GM08714 (cell line): Measurements from ENCODE around the gene MIER2.
"Not testable (repeated sequence)": the region's sequence is repeated elsewhere in the genome, so short reads cannot be mapped to it uniquely, and the experiment has no call there.

Experiments used
- H3K4me3 ChIP-seq: fragments of 200-500 bp; sonication (Bioruptor generic); 2 replicates; pipeline ENCODE4 v1.5.1; 2014; ENCODE audit warnings: mild to moderate bottlenecking, low read length, inconsistent platforms
- ZNF274 ChIP-seq: IDR thresholded peaks from 2 replicates; pipeline ENCODE4 v1.6.1; 2012; ENCODE audit warnings: mild to moderate bottlenecking, low read depth, low read length

MIER2 gene

DNA sequence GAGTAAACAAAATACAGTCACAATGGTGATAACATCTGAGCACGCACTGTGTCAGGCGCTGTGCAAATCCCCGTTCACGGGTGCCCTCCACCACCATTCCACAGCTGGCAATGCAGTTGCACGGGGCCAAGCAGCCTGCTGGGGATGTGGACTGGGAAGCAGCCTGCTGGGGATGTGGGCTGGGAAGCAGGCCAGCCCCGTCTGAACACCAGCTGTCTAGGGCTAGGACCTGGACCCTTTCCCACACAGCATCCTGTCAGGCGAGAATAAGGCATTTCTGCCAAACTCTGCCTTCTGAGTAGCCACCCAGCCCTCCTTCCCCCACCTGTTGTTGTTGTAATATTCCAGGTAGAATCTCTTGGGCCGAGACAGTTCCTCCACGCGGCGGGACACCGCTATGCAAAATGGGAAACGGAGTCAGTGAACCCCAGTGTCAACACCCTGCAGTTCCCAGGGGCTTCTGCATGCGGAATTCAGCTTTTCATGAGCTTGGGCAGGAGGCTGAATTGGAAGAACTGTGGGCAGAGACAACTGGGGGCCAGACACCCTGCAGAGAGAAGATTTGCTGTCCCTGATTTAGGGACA lies 27.8 kb upstream of the MIER2 start:
- no peak for TF ChIP-seq ZNF274
- H3K4me3 ChIP-seq, result no peak overlapping the region

DNA sequence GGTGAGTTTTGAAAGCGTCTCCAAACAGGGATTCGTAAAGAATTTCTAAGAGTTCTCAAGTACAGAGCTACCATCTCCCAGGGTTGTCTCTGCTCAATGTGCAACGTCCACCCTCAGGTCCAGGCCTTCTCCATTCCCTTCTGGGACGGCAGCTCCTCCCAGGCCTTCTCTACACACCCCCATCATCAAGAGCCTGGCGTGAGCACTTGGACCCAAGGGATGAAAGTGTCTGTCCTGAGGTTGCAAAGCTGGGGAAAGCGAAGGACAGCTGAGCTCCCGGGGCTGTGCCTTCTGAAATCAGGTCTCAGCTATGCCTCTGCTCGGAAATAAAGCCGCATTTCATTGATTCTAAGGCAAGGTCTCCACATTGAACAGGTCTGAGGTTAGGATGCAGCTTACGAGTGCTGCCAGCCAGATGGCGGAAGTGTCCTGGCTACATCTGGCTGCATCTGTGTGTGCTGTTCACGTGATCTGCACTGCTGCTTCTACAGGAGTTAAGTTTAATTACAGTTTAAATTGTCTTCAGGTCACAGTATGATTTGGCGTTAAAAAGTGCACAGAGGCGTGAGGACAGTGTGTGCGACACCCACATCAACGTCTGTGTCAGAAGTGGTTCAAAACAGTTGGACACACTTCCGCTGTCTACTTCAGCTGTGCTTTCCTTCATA lies 27.0 kb upstream of the MIER2 start:
- no peak overlapping the region for H3K4me3 ChIP-seq
- no peak for TF ChIP-seq ZNF274

DNA sequence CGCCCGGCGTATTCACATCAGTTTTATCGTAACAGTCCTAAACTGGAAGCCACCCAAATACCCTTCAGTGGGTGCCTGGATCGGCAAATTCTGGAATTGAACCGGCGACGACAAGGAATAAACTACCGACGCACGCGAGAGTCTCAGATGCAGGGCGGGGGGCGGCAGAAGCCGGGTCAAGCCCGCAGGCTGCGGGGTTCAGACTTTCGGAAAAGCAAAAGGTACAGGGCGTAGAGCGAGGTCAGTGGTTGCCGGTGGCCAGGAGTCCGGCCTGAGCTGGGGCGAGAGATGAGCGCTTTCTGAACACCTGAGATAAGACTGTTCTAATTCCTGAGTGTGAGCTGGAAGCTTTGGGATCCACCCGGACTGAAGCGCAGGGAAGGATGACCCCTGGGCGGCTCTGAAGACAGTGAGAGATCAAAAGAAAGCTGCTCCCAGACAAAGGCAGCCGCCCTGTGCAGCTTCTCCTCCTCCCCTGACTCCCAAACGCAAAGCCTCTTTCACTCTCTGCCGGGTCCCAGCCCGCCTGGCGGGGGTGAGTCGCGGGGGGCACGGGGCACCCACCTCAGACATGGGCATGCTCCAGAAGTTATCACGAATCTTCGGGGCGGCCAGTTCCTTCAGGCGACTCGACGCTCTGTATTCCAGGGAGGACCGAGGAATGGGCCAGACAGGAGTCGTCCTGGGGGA lies 26.2 kb upstream of the MIER2 start:
- TF ChIP-seq ZNF274, result no peak

DNA sequence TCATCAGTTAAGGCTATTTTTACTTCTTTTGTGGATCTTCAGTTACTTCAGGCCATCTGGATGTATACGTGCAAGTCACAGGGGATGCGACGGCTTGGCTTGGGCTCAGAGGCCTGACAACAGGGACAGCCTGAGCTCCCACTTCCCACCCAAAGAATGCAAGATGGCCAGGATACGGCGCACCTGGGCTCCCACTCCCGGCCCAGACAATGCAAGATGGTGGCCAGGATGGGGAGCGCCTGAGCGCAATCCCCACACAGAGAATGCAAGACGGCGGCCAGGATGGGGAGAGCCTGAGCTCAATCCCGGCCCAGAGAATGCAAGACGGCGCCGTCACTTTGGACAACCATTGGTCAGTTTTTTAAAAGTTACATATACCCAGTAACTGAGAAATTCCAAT lies 25.3 kb upstream of the MIER2 start:
- TF ChIP-seq ZNF274, result no peak
- no peak overlapping the region for H3K4me3 ChIP-seq

More for the DNA sequence above, 26.2 kb upstream of the MIER2 start:
- H3K4me3 ChIP-seq, result no peak overlapping the region

DNA sequence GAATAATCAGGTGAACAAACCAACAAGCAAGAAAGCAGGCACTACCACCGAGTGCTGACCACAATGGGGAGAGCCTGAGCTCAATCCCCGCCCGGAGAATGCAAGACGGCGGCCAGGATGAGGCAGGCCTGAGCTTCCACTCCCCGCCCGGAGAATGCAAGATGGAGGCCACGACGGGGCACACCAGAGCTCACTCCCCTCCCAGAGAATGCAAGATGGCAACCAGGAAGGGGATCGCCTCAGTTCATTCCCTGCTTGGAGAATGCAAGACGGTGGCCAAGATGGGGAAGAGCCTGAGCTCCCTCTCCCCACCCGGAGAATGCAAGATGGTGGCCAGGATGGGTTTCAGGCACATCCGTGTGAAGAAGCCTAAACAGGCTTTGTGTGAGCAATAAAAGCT lies 24.7 kb upstream of the MIER2 start:
- TF ChIP-seq ZNF274, result no peak
- H3K4me3 ChIP-seq, result no peak overlapping the region

DNA sequence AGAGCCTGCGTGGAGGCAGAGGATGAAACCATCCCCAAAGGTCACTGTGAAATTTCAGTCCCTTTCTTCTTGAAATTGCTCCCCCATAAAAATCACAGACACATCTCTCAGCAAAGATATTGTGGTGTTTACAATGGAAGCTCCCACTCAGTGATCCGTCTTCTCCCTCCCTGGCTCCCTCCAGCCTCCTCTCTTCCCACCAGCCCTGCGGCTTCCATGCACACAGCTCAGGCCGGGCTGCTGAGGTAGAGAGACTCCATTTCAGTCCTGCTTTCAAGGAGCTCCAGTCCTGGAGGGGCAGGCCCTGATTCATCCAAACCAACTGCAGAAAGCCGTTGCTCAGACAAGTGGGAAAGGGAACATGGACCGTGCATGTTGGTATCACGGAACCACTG lies 24.0 kb upstream of the MIER2 start:
- no peak for TF ChIP-seq ZNF274
- no peak overlapping the region for H3K4me3 ChIP-seq

DNA sequence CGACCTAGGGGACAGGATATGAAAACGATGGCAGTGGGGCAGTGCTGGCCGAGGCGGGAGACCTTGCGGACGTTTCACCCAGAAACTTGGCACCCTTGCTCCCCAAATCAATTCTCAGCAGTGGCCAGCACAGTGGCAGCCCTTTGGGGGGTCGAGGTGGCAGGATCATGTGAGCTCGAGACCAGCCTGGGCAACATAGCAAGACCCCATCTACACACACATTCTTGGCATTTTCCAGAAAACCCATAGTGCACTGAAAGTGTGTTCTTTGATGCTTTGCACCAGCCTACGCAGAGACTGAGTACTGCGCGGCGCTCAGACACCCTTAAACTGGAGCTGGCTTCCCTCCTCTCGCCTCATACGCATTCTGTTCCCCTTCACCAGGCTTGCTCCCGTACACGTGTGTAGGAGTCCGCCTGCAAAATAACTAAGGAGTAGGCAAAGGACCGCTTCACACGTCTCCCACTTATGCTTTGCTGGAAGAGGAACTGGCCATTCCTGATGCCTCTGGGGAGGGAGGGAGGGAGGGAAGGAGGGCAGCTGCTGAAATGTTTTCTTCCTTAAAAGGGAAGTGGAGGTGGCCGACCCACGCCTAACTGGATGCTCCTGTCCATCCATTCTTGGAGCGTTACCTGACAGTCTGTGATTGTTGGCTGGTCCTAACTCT lies 23.5 kb upstream of the MIER2 start:
- H3K4me3 ChIP-seq, result no peak overlapping the region
- TF ChIP-seq ZNF274, result no peak

DNA sequence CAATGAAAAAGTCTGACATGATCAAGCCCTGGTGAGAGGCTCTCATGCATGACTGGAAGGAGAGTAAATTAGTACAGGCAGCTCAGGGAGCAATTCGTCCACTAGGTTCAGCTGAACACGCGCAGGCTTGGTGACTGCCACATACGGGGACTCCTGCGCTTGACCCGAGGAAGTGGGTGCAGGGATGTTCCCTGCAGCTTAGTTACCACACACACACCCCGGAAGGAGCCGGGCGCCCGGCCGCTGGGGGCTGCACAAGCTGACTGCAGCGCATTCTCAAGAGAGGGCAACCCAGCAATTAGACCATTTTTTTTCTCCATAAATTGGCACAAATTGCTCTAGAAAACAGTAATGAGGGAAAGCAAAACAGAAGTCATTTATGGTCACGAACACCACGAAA lies 23.0 kb upstream of the MIER2 start:
- no peak for TF ChIP-seq ZNF274
- no peak overlapping the region for H3K4me3 ChIP-seq

DNA sequence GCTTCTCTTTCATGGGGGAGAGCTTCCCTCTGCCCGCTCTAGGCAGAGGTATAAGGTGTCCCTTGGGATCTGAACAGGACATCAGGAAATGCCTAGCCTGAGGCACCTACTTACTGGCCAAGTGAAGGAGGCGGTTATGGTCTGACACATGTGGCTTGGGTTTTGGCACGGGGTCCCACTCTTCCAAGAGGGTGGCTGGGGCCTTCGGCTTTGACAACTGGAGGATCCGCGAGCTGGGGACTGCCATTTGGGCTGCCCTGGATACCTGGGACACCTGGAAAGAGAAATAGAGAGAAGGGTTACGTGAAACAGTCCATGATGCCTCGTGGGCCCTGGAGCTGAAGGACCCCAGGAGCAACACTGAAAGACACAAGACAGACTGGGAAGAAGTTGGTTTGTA lies 22.4 kb upstream of the MIER2 start:
- TF ChIP-seq ZNF274, result no peak
- no peak overlapping the region for H3K4me3 ChIP-seq

DNA sequence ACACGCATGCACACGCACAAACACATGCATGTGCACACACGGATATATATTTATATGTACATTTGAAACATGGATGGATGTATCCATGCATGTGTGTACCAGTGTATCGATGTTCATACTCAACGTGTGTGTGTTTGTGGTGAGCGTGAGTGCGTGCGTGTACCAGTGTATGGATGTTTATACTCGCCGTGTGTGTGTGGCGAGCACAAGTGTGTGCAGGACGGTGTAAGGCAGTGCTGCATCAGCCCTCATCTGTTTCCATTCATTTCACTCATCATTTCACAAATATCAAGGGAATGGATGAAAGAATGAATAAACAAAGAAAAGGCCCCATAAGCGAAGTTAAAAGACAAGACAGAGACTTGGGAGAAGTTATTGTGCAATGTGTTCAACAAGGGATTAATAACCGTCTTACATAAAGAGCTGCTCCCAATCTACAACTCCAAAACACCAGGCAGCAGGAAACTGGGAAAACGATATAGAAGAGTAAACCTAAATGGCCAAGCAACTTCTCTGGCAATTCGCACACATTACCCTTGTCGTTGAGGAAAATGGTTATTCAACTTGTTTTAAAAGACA lies 21.7 kb upstream of the MIER2 start:
- no peak for TF ChIP-seq ZNF274
- no peak overlapping the region for H3K4me3 ChIP-seq

DNA sequence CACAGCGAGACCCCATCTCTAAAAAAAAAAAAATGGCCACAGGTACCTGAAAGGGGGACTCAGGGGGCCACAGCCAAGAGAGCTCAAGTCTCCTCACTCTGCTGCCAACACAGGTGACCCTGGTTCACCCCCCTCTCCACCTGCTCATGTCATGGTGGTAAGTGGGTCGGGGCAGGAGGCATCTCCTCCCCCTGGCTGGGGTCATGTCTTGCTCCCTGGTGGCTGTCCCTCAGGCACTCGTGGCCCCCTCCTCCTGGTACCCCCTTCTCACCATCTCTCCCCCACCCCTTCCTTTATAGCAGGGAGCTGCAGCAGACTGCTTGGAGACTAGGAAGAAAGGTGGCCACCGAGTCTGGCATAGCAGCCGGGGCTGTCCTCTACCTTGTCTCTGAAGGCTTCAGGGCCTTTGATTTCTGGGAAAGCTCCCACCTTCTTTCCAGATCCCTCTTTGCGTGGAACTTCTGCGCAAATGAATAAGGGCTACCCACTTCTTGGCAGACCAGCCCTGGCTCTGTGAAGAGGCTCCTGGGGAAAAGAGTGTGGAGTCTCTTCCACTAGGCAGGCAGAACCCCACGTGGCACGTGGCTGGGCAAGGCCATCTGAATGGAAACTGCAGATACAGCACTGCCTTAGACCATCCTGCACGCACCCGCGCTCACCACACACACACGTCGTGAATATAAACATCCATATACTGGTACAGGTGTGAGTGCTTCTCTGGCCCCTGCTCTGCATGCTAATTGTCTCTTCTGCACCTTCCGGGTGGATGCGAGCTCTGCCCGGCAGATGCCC lies 20.1 kb upstream of the MIER2 start:
- TF ChIP-seq ZNF274, result no peak
- no peak overlapping the region for H3K4me3 ChIP-seq

DNA sequence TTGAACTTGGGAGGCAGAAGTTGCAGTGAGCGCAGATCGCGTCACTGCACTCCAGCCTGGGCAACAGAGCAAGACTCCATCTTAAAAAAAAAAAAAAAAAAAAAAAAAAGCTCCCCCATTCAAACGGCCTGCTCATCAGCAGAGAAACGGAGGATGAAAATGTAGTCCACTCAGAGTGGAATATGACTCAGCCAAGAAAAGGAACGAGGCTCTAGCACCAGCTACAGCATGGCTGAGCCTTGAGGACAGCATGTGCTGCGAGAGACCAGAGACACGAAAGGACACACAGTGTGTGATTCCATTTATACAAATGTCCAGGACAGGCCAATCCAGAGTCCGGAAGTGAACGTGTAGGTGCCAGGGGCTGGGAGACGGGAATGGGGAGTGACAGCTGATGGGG lies 18.1 kb upstream of the MIER2 start:
- no peak for TF ChIP-seq ZNF274
- H3K4me3 ChIP-seq, result no peak overlapping the region

DNA sequence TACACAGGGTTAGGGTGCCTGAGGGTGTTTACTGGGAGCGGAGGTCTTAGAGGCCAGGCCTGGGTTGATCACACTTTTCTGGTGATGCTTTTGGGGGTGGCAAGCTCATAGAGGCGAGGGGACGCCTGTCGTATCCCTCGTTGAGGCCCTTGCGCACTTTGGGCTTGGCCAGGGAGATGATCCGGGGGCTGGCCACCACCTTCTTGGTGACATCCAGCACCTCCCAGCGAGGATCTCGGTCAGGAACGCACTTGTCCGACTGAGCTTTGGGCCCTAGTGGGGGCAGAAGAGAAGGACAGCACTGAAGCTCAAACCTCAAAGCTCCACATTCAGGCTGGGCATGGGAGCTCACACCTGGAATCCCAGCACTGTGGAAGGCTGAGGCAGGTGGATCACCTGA lies 17.6 kb upstream of the MIER2 start:
- no peak overlapping the region for H3K4me3 ChIP-seq

DNA sequence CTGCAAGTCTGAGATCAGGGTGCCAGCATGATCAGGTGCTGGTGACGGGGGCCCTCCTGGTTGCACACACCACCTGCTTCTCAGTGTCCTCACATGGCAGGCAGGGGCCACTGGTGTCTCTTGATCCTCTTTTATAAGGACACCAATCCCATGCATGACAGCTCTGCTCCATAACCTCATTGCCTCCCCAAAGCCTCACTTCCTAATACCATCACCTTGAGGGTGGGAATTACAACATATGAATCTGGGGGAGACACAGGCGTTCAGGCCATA lies 15.0 kb upstream of the MIER2 start:
- no peak overlapping the region for H3K4me3 ChIP-seq
- TF ChIP-seq ZNF274, result no peak

More for the DNA sequence above, 17.6 kb upstream of the MIER2 start:
- no peak for TF ChIP-seq ZNF274

DNA sequence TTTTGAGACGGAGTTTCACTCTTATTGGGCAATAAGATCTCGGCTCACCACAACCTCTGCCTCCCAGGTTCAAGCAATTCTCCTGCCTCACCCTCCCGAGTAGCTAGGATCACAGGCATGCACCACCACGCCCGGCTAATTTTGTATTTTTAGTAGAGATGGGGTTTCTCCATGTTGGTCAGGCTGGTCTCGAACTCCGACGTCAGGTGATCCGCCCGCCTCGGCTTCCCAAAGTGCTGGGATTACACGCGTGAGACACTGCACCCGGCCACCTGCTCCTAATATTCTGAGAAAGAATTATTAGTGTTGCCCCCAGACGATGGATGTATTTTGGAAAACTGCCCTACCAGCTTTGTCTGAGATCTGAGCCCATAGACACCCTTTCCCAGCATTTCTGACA lies 10.9 kb upstream of the MIER2 start:
- H3K4me3 ChIP-seq, result not testable (repeated sequence)
